T-helper 1 cell treated with Interleukin-12 subunit alpha and Interleukin-12 subunit beta and Interleukin-4 antibody, amounts not matched to agents 30 μg/mL and 1 μg/mL, for 36 hours (primary cell): ENCODE data around the gene ZNF236.
"Not testable (repeated sequence)": the region's sequence is repeated elsewhere in the genome, so short reads cannot be mapped to it uniquely, and the experiment has no call there.

Source experiments
- H3K27ac Mint-ChIP-seq: one replicate; pipeline ENCODE4 v1.8.0; 2021; ENCODE audit warnings: mild to moderate bottlenecking, mixed read lengths
- H3K27me3 Mint-ChIP-seq: one replicate; pipeline ENCODE4 v1.8.0; 2021; ENCODE audit warnings: low read depth, mixed read lengths
- H3K36me3 Mint-ChIP-seq: one replicate; pipeline ENCODE4 v1.8.0; 2021; ENCODE audit warnings: low read depth, mixed read lengths
- H3K4me1 Mint-ChIP-seq: one replicate; pipeline ENCODE4 v1.8.0; 2021; ENCODE audit warnings: low read depth, mixed read lengths
- H3K4me3 Mint-ChIP-seq: one replicate; pipeline ENCODE4 v1.8.0; 2021; ENCODE audit warnings: mild to moderate bottlenecking, moderate library complexity, mixed read lengths
- H3K9me3 Mint-ChIP-seq: one replicate; pipeline ENCODE4 v1.8.0; 2021; ENCODE audit warnings: mixed read lengths

The ZNF236 gene

DNA sequence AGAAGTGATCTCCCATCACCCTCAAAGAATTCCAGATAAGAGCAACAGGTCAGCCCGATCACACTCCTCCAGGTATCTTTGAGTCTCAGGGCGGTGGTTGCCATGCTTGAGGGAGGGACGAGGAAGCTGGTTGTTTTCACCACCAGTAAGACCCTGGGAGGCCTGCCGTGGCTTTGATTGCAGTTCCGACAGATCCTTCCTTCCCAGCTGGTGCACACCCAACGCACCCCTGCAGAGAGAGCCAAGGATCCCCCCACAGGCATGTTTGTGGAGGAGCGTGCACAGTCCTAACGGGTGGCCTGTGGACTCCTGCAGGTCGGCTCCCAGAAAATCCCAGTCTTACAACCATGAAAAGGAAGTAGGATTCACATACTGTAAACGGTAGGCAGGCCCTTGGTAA, 13.8 kb upstream of the ZNF236 start:
- Mint-ChIP-seq H3K36me3 (peaks cover 12% of the 10 kb centered on the region), H3K9me3 (no peaks in the 10 kb centered on the region), H3K27me3 (no peaks in the 10 kb centered on the region), H3K4me1 (peaks cover 3% of the 10 kb centered on the region), H3K27ac (no peak overlapping the region), H3K4me3 (no peak overlapping the region)

DNA sequence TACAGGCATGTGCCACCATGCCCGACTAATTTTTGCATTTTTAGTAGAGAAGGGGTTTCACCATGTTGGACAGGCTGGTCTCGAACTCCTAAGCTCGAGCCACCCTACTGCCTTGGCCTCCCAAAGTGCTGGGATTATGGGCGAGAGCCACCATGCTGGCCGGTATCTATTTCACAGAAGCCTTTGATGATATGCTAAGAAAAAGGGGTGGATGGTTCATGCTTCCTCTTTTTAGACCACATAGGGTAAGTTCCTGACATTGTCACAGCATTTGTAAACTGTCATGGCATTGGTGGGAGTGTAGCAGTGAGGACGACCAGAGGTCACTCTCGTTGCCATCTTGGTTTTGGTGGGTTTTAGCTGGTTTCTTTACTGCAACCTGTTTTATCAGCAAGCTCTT, 10.8 kb upstream of the ZNF236 start:
- not testable (repeated sequence) for H3K9me3 Mint-ChIP-seq, H3K4me1 Mint-ChIP-seq, H3K27me3 Mint-ChIP-seq, H3K4me3 Mint-ChIP-seq, H3K27ac Mint-ChIP-seq
- H3K36me3 Mint-ChIP-seq, result peaks cover 19% of the 10 kb centered on the region

- Mint-ChIP-seq H3K4me1 (peaks cover 11% of the 10 kb centered on the region), H3K27me3 (no peaks in the 10 kb centered on the region), H3K27ac (no peak overlapping the region), H3K9me3 (no peaks in the 10 kb centered on the region), H3K4me3 (no peak overlapping the region), H3K36me3 (peaks cover 24% of the 10 kb centered on the region)
Observed at GRCh38 chr18:76814256-76814655, 8.1 kb upstream of the ZNF236 start.

- H3K36me3 Mint-ChIP-seq, result peaks cover 23% of the 10 kb centered on the region
- H3K9me3 Mint-ChIP-seq, result no peaks in the 10 kb centered on the region
- no peak overlapping the region for H3K27ac Mint-ChIP-seq
- H3K27me3 Mint-ChIP-seq, result no peaks in the 10 kb centered on the region
- H3K4me1 Mint-ChIP-seq, result peaks cover 19% of the 10 kb centered on the region
- no peak overlapping the region for H3K4me3 Mint-ChIP-seq
Observed at GRCh38 chr18:76816127-76816526, 6.2 kb upstream of the ZNF236 start.

DNA sequence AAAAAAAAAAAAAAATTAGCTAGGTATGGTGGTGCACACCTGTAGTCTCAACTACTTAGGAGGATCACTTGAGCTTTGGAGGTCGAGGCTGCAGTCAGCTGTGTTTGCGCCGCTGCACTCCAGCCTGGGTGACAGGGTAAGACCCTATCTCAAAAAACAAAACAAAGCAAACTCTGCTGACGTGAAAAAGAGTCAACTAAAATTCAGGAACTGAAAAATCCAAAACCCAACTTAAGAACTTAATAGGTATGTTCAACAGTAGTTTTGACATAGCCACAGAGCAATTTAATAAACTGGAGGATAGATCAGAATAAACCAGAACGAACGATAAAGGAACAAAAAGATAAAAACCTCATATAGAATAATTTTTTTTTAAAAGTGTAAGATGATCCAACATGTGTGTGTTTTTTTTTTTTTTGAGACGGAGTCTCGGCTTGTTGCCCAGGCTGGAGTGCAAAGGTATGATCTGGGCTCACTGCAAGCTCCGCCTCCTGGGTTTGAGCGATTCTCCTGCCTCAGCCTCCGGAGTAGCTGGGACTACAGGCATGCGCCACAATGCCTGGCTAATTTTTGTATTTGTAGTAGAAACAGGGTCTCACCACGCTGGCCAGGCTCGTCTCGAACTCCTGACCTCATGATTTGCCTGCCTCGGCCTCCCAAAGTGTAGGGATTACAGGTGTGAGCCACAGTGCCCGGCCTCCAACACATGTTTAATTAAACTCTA, 4.3 kb upstream of the ZNF236 start:
- Mint-ChIP-seq H3K27ac (no peak overlapping the region), H3K36me3 (peaks cover 21% of the 10 kb centered on the region), H3K4me1 (peaks cover 19% of the 10 kb centered on the region), H3K9me3 (no peaks in the 10 kb centered on the region), H3K4me3 (no peak overlapping the region), H3K27me3 (no peaks in the 10 kb centered on the region)

DNA sequence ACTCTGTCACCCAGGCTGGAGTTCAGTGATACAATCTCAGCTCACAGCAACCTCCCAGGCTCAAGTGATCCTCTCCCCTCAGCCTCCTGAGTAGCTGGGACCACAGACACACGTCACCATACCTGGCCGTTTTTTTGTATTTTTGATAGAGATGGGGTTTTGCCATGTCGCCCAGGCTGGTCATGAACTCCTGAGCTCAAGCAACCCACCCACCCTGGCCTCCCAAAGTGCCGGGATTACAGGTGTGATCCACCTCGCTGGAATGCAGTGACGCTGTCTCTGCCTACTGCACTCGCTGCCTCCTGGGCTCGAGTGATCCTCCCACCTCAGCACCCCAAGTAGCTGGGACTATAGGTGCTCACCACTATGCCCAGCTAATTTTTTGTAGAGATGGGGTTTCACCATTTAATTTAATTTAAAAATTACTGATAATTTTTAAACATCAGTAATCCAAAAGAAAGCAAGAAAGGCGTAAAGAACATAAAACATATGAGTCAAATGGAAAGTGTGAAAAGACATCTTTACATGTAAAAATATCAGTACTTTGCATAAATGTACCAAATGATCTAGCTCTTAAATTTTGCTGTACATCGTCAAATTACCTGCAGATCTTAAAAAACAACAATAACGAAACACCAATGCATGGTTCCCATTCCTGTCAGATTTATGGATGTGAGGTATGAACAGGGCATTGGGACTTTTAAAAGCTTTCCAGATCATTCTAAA, 2.8 kb upstream of the ZNF236 start:
- Mint-ChIP-seq H3K27ac (peak overlapping the region; percentile 20), H3K36me3 (peaks cover 16% of the 10 kb centered on the region), H3K4me3 (peak overlapping the region; percentile 48), H3K9me3 (no peaks in the 10 kb centered on the region), H3K4me1 (peaks cover 25% of the 10 kb centered on the region), H3K27me3 (no peaks in the 10 kb centered on the region)

DNA sequence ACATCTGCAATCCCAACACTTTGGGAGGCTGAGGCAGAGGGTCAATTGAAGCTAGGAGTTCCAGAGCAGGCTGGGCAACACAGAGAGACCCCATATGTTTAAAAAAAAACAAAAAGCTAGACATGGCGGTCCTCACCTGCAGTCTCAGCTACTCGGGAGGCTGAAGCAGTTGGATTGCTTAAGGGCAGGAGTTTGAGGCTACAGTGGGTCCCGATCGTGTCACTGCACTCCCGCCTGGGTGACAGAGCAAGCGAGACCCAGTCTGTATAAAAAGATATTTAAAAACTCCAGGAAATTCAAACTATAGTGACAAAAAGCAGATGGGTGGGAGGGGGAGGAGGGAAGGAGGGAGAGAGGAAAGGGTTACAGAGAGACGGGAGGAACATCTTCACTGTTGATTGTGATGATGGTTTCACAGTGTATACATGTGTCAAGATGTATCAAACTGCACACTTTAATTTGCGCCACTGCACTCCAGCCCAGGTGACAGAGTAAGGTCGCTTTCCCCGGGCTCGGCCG, 942 bp upstream of the ZNF236 start:
- peaks cover 10% of the 10 kb centered on the region for H3K36me3 Mint-ChIP-seq
- peak overlapping the region; percentile 90 for H3K4me3 Mint-ChIP-seq
- H3K4me1 Mint-ChIP-seq, result peaks cover 29% of the 10 kb centered on the region
- H3K9me3 Mint-ChIP-seq, result no peaks in the 10 kb centered on the region
- H3K27ac Mint-ChIP-seq, result peak overlapping the region; percentile 91
- no peaks in the 10 kb centered on the region for H3K27me3 Mint-ChIP-seq

GRCh38 chr18:76821875-76822505, 367 bp upstream of the ZNF236 start:
- peak overlapping the region; percentile 91 for H3K27ac Mint-ChIP-seq
- peak overlapping the region; percentile 90 for H3K4me3 Mint-ChIP-seq
- H3K9me3 Mint-ChIP-seq, result no peaks in the 10 kb centered on the region
- H3K27me3 Mint-ChIP-seq, result no peaks in the 10 kb centered on the region
- peaks cover 29% of the 10 kb centered on the region for H3K4me1 Mint-ChIP-seq
- peaks cover 10% of the 10 kb centered on the region for H3K36me3 Mint-ChIP-seq

DNA sequence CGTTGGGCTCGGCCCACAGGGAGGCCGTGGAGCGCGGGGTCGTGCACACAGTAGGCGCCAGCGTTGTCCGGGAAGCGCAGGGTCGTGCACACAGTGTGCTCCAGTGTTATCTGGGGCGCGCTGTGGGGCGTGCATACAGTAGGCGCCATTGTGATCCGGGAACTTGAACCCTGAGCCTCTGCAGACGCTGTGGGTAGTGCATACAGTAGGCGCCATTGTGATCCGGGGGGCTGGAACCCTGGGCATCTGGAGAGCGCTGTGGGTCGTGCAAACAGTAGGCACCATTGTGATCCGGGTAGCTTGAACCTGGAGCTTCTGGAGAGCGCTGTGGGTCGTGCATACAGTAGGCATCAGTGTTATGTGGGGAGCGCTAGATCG, 793 bp downstream of the ZNF236 start:
- Mint-ChIP-seq H3K4me1 (peaks cover 33% of the 10 kb centered on the region), H3K4me3 (peak overlapping the region; percentile 81), H3K27ac (peak overlapping the region; percentile 73), H3K36me3 (peaks cover 8% of the 10 kb centered on the region), H3K27me3 (no peaks in the 10 kb centered on the region), H3K9me3 (no peaks in the 10 kb centered on the region)

DNA sequence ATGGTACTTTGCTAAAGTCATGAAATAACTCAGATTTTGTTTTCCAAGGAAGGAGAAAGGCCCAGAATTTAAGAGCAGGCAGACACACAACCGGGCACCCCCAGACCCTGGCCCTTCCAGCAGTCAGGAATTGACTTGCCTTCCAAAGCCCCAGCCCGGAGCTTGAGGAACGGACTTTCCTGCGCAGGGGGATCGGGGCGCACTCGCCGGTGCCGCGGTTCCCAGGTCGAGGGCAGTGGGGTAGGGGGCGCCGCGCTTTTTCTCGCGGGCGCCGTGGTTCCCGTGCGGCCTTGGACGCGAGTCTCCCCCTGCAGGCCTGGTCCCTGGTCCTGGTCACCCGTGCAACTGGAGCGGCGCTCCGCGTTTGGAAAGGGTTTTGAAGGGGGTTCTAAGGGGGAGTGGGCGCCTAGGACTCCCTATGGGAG, 1.2 kb downstream of the ZNF236 start:
- Mint-ChIP-seq H3K27ac (peak overlapping the region; percentile 73), H3K9me3 (no peaks in the 10 kb centered on the region), H3K4me3 (peak overlapping the region; percentile 81), H3K4me1 (peaks cover 31% of the 10 kb centered on the region), H3K36me3 (peaks cover 4% of the 10 kb centered on the region), H3K27me3 (no peaks in the 10 kb centered on the region)

DNA sequence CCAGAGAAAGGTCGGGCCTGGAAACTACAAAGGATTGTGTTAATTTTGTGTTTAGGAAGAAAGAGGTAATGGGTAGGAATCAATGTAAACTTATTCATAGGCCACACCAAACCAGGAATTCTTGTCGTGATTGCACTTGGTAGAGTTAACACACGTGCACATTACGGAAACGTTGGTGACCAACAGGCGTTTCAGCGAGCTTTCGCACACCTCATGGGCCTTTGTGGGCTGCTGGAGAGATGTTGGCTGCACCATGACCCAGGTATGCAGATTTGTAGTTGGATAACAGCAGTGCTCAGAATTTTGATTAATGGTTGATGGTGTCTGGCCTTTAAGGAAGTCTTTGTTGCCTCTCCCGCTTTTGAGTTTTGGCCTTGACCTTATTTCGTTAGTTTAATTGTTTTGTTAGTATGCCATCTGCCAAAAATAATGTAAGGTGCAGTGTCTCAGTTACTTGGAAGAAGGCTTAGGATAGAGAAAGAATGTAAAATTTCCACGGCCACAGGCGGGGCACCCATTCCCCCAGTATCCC, 1.9 kb downstream of the ZNF236 start:
- peaks cover 4% of the 10 kb centered on the region for H3K36me3 Mint-ChIP-seq
- H3K27ac Mint-ChIP-seq, result peak overlapping the region; percentile 50
- H3K4me3 Mint-ChIP-seq, result peak overlapping the region; percentile 81
- no peaks in the 10 kb centered on the region for H3K27me3 Mint-ChIP-seq
- peaks cover 28% of the 10 kb centered on the region for H3K4me1 Mint-ChIP-seq
- no peaks in the 10 kb centered on the region for H3K9me3 Mint-ChIP-seq

GRCh38 chr18:76824754-76825153, 2.4 kb downstream of the ZNF236 start:
- Mint-ChIP-seq H3K27ac (peak overlapping the region; percentile 23), H3K27me3 (no peaks in the 10 kb centered on the region), H3K36me3 (peaks cover 4% of the 10 kb centered on the region), H3K4me3 (peak overlapping the region; percentile 81), H3K9me3 (no peaks in the 10 kb centered on the region), H3K4me1 (peaks cover 28% of the 10 kb centered on the region)

- Mint-ChIP-seq H3K4me3 (no peak overlapping the region), H3K9me3 (peaks cover 4% of the 10 kb centered on the region), H3K27ac (no peak overlapping the region), H3K27me3 (no peaks in the 10 kb centered on the region), H3K4me1 (peaks cover 25% of the 10 kb centered on the region), H3K36me3 (peaks cover 4% of the 10 kb centered on the region)
Observed at GRCh38 chr18:76827205-76828200, 5.1 kb downstream of the ZNF236 start.

- peaks cover 4% of the 10 kb centered on the region for H3K36me3 Mint-ChIP-seq
- no peak overlapping the region for H3K4me3 Mint-ChIP-seq
- peaks cover 11% of the 10 kb centered on the region for H3K4me1 Mint-ChIP-seq
- H3K27ac Mint-ChIP-seq, result no peak overlapping the region
- peaks cover 5% of the 10 kb centered on the region for H3K9me3 Mint-ChIP-seq
- no peaks in the 10 kb centered on the region for H3K27me3 Mint-ChIP-seq
Observed at GRCh38 chr18:76834379-76834778, 12.0 kb downstream of the ZNF236 start.
